Germinal center (tissue), 1 donor: Measurements from ENCODE around the gene PDLIM5.
"Not testable (repeated sequence)": the region's sequence is repeated elsewhere in the genome, so short reads cannot be mapped to it uniquely, and the experiment has no call there.

Experiments
- DNase-seq: peaks from one replicate; pipeline ENCODE4 v3.0.0; 2012; ENCODE audit warnings: mixed read lengths, low spot score

The PDLIM5 gene

DNA sequence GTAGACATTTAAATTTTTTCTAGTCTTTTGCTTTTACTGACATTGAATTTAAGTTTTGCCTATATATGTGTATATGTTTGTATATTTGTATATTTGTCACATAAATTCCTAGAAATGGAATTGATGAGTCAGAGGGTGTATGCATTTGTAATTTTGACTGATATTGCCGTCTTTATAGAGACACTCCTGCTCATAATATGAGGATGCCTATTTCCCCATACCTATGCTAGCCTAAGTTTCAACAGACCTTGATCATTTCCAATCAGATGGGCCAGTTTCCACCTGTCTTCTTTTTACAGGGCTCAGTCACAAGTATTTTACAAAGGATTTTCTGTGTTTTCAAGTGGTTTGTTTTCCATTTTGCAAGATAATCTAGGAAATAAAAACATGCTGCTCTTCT lies 10.8 kb downstream of the PDLIM5 start:
- no peak for DNase-seq

DNA sequence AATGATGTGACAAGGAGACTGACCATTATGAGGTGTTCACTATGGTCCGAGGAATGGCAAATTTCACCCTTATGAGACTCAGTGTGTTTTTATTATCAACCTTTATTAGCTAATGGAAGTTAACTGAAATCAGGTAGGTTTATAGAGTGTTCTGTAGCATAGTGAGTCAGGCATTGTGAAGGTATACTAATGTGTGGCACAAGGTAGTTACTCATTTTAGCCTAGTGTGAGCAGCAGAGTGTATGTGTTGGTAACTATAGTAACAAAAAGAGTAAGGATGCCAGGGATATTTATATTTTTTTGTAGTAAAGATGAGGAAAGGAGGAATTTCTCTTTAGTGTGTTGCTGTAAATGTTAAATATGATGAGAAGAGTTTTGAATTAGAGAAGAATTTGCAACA lies 12.0 kb downstream of the PDLIM5 start:
- DNase-seq: no peak

DNA sequence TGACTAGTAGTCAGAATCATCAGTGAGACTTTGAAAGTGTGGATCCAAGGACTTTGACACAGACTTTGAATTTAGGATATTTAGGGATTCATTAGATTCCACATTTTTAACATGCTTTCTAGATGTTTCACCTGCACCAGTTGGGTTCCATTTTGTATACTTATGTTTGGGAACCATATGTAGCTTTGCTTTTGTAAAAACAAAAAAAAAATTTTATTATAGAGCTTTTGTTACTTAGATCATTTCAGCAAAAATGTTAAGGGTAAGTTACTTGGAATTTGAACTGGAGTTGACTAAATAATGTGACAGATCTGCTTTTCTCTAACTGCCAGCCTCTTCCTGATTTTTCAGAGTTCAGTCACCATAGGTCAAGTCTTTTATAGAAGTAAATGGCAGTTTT lies 14.6 kb downstream of the PDLIM5 start:
- no peak for DNase-seq

DNA sequence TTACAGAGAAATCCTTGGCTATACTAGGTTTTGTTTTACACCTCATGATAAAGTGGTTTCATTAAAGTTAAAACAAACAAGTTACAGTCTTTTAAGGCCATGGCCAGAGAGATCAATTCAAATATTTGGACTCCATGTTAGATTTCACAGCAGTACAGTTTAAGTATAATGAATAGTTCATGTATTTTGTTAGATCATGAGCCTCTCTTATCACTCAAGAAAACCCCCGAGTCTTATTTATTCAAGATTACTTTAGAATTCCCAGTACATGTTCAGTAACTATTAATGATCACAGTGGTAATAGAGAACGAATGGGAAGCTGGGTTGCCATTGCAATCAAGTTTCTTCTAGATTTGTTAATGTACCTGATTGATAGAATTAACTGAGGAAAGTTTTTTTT lies 15.2 kb downstream of the PDLIM5 start:
- no peak for DNase-seq

DNA sequence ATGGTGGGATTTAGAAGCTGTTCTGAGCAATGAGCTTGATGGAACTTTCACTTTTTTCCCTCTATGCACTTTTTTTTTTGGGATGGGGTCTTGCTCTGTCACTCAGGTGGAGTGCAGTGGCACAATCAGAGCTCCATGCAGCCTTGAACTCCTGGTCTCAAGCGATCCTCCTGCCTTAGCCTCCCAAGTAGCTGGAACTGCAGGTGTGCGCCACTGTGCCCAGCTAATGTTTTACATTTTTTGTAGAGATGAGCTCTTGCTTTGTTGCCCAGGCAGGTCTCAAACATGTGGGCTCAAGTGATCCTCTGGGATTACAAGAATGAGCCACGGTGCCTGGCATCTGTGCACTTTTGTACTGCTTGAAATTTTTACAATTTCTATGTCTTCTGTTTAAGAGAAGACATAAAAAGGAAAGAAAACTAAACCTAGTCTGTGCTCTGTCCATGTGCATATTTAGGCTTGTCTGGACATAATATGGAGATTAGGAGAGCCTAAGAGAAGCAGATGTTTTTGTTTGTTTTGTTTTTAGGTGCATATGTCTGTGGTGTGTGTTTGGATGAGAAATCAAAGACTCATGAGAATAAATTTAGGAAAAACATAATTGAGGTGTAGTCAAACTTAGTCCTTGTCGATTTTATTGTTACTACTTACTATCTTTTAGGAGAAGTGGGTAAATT lies 16.5 kb downstream of the PDLIM5 start:
- no peak for DNase-seq

DNA sequence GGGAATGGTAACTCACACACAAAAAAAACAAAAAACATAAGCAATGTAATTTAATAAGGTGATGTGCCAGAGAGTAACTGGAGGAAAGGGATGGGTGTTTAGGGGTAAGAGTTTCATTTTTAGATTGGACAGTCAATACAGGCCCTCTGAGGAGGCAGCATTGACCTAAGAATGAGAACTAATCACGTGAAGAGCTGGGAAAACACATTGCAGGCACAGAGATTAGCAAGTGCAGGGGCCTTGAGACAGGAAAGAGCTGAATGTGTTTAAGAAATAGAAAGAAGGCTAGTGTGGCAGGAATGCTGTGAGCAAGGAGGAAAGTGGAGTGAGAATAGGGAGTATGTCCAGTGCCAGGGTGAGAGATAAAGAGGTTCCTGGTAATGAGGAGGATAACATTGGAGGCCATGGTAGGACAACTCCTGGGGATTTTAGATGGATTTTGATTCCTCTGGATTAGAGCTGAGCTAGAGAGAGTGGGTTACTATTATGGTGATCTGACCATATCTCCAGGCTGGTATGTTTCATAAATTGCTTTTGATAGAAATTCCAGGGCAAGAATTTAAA lies 17.6 kb downstream of the PDLIM5 start:
- no peak for DNase-seq

DNA sequence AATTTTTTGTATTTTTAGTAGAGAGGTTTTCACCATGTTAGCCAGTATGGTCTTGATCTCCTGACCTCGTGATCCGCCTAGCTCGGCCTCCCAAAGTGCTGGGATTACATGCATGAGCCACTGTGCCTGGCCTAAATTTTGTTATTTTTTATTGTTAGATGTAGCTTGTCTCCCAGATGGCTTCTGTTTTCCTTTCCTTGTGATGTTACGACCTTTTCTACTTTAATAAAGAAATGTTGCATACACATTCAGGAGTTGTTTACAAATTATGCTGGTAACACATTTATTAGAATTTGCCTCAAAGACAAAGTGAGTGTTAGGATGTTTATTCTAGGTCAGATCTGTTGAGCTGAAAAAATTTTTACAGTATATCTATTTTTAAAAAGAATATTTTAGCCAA lies 18.4 kb downstream of the PDLIM5 start:
- DNase-seq: no peak

DNA sequence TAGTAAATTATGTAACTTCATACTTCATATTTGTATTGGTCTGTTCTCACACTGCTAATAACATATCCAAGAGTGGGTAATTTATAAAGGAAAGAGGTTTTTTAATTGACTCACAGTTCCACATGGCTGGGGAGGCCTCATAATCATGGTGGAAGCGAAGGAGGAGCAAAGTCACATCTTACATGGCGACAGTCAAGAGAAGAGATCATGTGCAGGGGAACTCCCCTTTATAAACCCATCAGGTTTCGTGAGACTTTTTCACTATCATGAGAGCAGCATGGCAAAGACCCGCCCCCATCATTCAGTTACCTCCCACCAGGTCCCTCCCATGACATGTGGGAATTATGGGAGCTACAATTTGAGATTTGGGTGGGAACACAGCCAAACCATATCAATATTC lies 19.0 kb downstream of the PDLIM5 start:
- not testable (repeated sequence) for DNase-seq

DNA sequence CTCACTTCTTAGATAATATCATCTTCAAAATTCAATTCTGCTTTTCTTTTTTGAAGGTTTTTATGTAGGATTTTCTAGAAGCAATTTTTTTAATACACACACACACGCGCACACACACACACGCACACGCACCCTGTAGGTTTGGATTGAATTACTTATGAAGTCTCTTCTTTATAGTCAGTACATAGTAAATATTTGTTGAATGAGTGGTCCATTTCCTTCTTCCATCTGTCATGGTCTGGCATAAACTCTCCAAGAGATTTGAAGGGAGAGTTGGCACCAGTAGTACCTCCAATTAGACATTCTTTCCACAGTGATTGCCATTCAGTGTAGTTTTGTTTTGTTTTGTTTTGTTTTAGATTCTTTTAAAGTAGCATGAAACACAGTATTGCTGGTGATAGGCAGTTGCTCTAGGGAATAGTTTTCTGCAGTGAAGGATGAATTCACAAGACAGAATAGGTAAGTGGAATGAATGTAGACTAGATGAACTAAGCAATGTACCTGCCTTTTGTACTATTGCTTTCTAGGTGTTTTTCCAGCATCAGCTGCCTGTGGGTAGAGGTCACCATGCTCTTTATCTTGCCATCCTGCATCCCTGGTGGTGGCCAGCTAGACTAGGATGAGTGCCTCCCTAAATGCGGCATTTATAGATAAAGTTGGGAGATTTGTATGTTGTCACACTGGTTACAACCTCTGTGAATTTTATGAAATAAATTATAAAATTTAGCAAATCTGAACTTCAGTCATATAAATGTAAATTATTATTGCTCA lies 20.5 kb downstream of the PDLIM5 start:
- DNase-seq: no peak

DNA sequence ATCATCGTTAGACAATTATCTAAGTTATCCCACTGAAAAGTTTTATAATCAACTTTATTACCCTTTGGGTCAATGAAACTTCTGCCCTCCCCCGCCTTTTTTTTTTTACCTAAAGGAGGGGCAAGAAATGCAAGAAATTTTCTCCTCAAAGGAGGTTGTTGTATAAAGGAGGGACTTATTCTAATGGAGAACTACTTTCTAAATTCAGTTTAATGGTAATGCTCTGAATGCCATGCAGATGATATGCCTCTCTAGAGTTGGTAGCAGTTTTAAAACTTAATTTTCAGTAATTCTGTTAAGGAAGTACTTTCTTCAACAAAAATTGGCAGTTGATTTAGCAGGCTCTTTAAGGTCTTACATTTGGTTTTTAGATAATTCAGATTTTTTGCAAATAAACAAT lies 23.3 kb downstream of the PDLIM5 start:
- no peak for DNase-seq

DNA sequence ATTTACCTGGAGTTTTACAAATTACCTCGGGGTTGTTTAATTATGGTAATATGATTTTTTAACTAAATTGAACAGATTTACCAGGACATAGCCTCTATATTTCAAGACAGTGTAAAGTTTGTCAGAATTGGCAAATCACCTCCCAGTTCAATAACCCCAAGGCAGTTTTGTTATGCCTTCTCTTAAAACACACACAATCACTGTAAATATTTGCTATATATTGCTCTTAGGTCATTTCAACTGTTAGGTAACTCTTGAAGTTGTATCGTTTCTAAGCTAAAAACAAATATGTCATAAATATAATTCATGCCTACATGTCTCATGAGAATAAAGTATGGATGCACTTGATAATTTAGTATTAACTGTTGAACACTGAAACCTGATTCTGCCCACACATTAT lies 24.1 kb downstream of the PDLIM5 start:
- no peak for DNase-seq

DNA sequence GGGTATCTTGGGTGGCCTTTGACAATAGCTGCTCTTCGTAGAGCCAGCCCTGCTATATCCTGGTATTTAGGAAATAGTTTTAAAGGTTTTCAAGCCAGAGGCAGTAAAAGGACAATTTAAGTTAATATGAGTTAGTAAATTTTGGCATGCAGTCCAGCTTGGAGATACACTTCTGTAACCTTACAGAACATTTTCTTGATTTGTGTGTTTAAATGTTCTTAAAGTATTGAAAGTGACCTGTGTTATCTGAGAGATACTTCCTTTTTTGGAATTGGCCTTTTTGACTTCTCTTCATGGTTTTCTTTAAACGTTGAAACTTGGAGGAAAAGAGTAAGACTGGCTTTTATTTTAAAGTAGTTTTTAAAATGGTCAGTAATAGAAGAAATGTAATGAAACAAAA lies 25.5 kb downstream of the PDLIM5 start:
- no peak for DNase-seq

DNA sequence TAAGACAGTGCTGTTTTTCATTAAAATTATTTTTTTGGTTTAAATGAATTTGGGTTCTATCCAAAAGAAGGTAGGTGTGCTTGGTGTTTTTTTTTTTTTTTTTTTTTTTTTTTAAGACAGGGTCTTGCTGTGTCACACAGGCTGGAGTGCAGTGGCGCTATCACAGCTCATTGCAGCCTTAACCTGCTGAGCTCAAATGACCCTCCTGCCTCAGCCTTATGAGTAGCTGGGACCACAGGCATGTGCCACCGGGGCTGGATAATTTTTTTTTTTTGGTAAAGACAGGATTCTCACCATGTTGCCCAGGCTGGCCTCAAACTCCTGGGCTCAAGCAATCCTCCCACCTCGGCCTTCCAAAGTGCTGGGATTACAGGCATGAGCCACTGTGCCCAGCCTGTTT lies 27.1 kb downstream of the PDLIM5 start:
- not testable (repeated sequence) for DNase-seq

DNA sequence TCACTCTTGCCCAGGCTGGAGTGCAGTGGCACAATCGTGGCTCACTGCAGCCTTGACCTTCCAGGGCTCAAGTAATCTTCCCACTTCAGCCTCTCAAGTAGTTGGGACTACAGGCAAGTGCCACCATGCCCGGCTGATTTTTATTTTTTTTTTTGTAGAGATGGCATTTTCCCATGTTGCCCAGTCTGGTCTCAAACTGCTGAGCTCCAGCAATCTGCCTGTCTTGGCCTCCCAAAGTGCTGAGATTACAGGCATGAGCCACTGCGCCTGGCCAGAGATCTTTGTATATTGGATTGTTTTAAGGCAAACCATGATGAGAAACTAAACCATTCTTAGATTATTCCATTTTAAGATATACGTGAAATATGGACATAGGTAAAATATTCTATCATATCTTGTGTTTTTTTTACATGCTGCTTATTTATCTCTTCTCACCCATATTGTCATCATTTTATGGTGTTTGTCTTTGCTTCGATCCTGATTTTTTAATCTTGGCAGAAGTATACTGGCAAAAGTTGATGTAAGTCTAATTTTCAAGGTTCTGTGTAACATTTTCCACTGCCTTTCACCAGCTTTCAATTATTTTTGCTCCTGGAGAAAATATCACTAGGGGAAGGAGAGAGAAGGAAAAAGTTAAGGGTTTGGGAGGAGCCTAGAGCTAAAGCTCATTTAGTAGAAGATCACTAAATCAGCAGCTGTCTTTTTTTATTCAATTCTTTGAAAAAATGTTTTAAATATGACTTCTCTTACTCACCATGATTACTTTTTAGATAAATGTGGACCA lies 27.8 kb downstream of the PDLIM5 start:
- no peak for DNase-seq

DNA sequence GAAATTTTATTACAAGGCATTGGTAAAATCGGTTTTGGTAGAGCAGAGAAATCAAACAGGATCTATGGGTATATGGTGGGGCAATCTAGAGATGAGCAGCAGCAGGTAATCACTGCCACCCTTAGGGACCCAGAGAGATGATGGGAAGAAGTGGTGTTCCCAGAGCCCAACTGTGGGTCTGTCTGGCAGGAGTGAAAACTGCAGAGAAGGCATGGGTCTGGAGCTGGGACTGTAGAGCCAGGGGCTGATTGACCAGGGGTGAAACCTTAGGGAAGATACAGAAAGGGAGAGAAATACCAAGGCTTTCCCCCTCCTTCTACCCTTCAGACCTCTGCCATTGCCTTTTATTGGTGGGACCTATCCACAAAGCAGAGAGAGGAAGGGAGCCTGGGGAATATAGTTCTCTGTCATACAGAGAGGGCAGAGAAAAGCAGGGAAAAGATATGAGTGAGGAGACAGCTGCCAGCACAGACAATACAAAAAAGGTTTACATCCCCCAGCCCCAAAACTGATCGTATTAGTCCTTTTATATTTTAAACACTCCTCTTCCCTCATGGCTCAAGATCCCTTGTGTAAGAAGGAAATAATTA lies 28.7 kb downstream of the PDLIM5 start:
- DNase-seq: no peak

DNA sequence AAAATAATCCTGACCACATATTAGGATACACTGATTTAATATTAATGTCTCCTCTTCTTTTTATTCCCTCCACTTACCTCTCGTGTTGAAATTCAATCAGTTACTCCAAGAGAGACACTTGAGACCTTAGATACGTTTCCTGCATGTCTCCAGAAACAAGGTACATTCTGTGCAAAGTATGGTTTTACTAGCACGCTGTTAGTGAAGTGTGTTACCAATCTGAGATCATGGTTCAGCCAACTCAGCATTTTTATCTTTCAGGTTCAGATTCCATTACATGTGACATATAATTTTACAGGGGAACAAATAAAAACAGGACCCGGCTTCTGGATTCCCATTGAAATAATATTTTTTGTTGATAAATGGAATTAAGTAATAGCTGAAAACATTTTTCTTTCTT lies 32.2 kb downstream of the PDLIM5 start:
- no peak for DNase-seq

DNA sequence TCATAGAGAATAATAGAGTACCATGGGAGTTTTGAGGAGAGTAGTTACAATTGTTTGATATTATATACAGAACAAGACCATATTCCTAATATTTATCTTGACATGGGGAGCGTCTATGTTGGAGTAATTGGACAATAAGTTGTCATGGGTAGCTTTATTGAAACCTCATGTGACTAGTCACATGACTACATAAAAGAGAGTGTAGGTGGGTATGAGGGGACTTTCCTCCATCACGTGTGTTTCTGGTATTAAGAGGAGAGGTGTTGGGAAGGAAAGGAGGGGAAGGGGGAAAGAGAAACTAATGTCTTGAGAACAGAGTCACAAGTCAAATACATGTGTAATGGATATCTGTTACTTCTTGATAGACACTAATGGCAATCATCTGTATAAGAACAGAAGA lies 33.1 kb downstream of the PDLIM5 start:
- DNase-seq: no peak

DNA sequence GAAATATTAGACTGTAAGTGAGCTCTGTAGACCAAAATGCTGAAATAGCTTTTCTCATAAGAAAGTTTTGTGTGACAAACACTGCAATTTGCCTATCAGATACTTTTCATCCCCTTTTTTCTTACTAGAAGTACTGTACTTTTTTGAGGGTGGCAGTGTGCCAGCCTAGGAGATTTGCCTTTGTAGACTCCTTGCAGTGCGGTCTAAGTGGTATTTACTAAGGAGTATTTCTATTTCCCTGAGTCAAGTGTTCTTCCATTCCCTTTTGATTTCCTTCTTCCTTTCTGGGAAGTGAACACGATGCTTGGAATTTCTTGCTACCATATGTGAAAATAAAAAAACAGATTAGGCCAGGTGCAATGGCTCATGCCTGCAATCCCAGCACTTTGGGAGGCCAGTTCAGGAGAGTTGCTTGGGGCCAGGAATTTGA lies 34.6 kb downstream of the PDLIM5 start:
- DNase-seq: no peak

DNA sequence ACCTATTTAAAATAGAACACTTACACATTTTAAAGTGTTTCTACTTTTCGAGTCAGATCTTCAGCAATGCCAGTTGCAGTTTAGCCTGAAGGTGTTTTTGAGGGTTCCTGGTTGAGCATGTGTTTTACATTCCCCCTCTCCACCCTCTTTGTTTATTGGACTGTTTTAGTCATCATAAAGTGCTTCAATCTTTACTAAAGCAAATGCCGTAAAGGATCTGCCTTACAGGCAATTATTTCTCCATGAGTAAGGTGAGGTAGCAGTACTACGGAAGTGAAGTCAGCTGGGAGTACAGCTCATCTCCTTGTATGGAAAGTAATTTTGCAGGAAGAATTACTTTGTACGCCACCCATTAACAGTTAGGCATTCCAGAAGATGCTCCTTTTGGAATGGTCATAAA lies 36.9 kb downstream of the PDLIM5 start:
- no peak for DNase-seq

DNA sequence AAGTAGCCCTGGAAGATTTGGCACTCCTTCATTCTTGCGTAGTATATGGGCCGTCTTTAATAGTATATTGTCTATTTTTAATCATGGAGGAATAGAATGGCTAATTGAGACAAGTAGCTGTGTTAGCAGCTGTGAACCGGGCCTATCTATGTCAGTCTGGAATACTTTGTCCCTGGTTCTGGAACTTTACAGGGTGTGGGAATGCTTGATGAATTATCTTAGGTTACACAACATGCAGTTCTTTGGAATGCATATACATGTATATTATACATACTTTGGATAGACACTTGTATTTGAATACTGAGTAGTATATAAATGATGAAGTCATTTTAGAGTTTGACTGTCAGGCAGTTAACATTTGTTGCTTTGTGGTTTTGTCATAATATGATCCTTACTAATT lies 37.4 kb downstream of the PDLIM5 start:
- DNase-seq: no peak

DNA sequence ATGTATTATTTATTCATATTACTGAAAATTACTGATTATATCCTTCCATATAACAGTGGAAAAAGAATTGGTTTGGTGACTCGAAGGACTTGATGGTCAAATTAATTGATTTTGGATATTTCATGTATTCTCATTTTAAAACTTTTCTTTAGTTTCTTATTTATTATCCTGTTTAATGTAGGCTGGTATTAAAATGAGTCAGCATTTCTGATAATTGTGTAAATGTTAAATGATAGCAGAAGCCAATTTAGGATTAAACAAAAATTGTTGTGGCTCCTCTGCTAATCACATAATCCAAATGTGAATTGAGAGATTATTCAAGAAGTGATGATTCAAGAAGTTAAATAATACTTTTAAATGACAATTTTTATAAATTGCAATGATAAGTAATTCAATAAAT lies 38.7 kb downstream of the PDLIM5 start:
- no peak for DNase-seq

DNA sequence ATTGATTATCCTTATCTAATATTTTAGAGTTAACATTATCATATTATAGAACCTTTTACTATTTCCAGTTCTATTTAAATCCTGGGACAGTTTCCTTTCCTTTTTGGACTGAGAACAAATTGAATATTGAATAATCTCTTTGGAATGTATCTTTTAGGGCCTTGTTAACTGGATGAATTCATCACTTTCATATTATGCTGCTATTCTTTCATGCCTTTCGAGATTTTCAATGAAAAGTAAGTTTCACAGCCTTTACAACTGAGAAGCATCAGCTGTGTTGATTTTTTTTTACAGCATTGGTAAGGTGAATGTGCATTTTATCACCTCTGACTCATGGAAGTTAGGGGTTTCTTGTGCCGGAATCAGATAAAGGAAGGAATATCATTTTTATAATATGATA lies 39.6 kb downstream of the PDLIM5 start:
- no peak for DNase-seq
